ENCODE measurements around the gene MPO.

- TF ChIP-seq RARB (CRISPR knock-in tag; IDR thresholded peaks at IDR 0.05) (no peak), ZNF565 (CRISPR knock-in tag; conservative IDR thresholded peaks at IDR 0.05; ENCODE audit: low read depth) (no peak), TOX (CRISPR knock-in tag; IDR thresholded peaks at IDR 0.05; ENCODE audit: borderline replicate concordance) (no peak), ARNTL (CRISPR knock-in tag; IDR thresholded peaks at IDR 0.05; ENCODE audit: borderline replicate concordance, low read depth) (no peak), ZNF8 (CRISPR knock-in tag; IDR thresholded peaks at IDR 0.05) (no peak), ZC3H10 (CRISPR knock-in tag; IDR thresholded peaks at IDR 0.05) (no peak), ZFP3 (CRISPR knock-in tag; IDR thresholded peaks at IDR 0.05) (no peak), TCF4 (CRISPR knock-in tag; IDR thresholded peaks at IDR 0.05; ENCODE audit: borderline replicate concordance) (no peak)
- TF ChIP-seq, protein P1, sequence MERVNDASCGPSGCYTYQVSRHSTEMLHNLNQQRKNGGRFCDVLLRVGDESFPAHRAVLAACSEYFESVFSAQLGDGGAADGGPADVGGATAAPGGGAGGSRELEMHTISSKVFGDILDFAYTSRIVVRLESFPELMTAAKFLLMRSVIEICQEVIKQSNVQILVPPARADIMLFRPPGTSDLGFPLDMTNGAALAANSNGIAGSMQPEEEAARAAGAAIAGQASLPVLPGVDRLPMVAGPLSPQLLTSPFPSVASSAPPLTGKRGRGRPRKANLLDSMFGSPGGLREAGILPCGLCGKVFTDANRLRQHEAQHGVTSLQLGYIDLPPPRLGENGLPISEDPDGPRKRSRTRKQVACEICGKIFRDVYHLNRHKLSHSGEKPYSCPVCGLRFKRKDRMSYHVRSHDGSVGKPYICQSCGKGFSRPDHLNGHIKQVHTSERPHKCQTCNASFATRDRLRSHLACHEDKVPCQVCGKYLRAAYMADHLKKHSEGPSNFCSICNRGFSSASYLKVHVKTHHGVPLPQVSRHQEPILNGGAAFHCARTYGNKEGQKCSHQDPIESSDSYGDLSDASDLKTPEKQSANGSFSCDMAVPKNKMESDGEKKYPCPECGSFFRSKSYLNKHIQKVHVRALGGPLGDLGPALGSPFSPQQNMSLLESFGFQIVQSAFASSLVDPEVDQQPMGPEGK (CRISPR knock-in tag; IDR thresholded peaks at IDR 0.05; ENCODE audit: borderline replicate concordance), result no peak
Observed at GRCh38 chr17:58280480-58281217, at the start of gene MPO.

All from SK-N-SH treated with all-trans-retinoic acid at 6 μM for 48 hours (cell line).